DND-41 (cell line): ENCODE results near the gene TERB2.
"Not testable (repeated sequence)": the region's sequence is repeated elsewhere in the genome, so short reads cannot be mapped to it uniquely, and the experiment has no call there.

Source experiments
- ATAC-seq: fragments of 200-7000 bp; cut with Tn5 transposase; 3 replicates; pipeline ENCODE4 v1.9.1; 2021; ENCODE audit warnings: low read depth; ENCODE audit not compliant: insufficient read depth
- DNase-seq: peaks from one replicate; pipeline ENCODE4 v3.0.0-alpha.2; 2020
- H2AFZ ChIP-seq: 2 replicates; pipeline ENCODE4 v1.6.0; 2012; ENCODE audit warnings: low read depth, low read length
- H3K27ac ChIP-seq: 2 replicates; pipeline ENCODE4 v1.5.1; 2012; ENCODE audit warnings: low read length, inconsistent platforms
- H3K27me3 ChIP-seq: fragments of 200-600 bp; sonication (generic); 2 replicates; pipeline ENCODE4 v1.6.0; 2012; ENCODE audit warnings: low read length, mild to moderate bottlenecking, inconsistent platforms; ENCODE audit not compliant: insufficient read depth, poor library complexity
- H3K36me3 ChIP-seq: 2 replicates; pipeline ENCODE4 v1.5.1; 2012; ENCODE audit warnings: low read length, inconsistent platforms; ENCODE audit not compliant: insufficient read depth
- H3K4me1 ChIP-seq: 2 replicates; pipeline ENCODE4 v1.5.1; 2012; ENCODE audit warnings: mild to moderate bottlenecking, low read length; ENCODE audit not compliant: insufficient read depth
- H3K4me2 ChIP-seq: 2 replicates; pipeline ENCODE4 v1.6.0; 2012; ENCODE audit warnings: mild to moderate bottlenecking, moderate library complexity, low read length, inconsistent platforms; ENCODE audit not compliant: insufficient read depth
- H3K4me3 ChIP-seq, 2 experiments: fragments of 200-600 bp in 1 of 2; shearing (Covaris generic) in 1 of 2; 2 replicates each; pipeline ENCODE4 v1.5.1; 2012 to 2016; ENCODE audit warnings: inconsistent platforms in 2 of 2, low read length in 2 of 2, mild to moderate bottlenecking in 2 of 2, low read depth in 1 of 2, moderate library complexity in 1 of 2
- H3K79me2 ChIP-seq: 2 replicates; pipeline ENCODE4 v1.6.0; 2012; ENCODE audit warnings: low read length, inconsistent platforms; ENCODE audit not compliant: insufficient read depth
- H3K9ac ChIP-seq: 2 replicates; pipeline ENCODE4 v1.6.0; 2012; ENCODE audit warnings: low read depth, mild to moderate bottlenecking, inconsistent platforms, low read length, moderate library complexity
- H3K9me3 ChIP-seq: 2 replicates; pipeline ENCODE4 v1.5.1; 2012; ENCODE audit warnings: low read length, moderate library complexity, mild to moderate bottlenecking, inconsistent platforms; ENCODE audit not compliant: insufficient read depth, severe bottlenecking
- H4K20me1 ChIP-seq: 2 replicates; pipeline ENCODE4 v1.6.0; 2012; ENCODE audit warnings: low read length; ENCODE audit not compliant: insufficient read depth
- CTCF ChIP-seq: IDR thresholded peaks from 2 replicates; pipeline ENCODE4 v1.5.1; 2012; ENCODE audit warnings: borderline replicate concordance, low read length, moderate library complexity, mild to moderate bottlenecking; ENCODE audit not compliant: poor library complexity, severe bottlenecking; ENCODE audit errors: extremely low read depth
- EZH2 ChIP-seq: IDR thresholded peaks from 3 replicates; pipeline ENCODE4 v1.6.1; 2012; ENCODE audit warnings: borderline replicate concordance, low read depth, mild to moderate bottlenecking, moderate library complexity, low read length, inconsistent platforms; ENCODE audit not compliant: severe bottlenecking

The TERB2 gene

DNA sequence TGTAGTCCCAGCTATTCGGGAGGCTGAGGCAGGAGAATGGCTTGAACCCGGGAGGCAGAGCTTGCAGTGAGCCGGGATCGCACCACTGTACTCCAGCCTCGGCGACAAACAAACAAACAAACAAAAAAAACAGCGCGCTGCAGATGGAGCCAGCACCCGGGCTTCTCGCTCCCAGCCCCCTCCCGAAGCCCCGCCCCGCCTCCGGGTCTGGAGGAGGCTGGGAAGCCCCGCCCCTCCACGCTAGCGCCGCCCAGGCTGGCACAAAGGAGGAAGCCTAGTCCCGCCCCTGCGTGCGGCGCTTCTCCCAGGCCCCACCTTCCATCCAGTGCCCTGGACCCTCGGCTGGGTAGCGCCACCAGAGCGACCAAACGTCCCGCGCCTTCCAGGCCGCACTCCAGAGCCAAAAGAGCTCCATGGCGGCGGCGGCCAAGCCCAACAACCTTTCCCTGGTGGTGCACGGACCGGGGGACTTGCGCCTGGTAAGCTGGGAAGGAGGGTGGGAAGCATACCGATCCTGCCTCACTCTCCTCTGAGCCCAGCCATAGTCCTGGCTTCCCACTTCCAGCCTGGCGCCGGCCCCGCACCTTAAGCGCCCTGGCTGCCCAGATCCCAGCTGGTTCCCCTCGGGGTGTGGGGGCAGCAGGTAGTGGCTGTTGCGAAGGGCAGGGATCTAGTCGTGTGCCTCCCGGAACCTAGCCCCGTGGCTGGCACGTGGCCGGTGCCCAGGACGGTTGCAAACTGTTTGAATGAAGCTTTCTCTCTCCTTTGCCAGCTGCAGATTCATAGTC lies 66.6 kb downstream of the TERB2 start, which contains the start of gene SORD:
Gene SORD (plus strand): TSS at position 325 of the 788 bp plus-strand sequence. CDS start 89 bp downstream, at position 414.
- H3K27me3 ChIP-seq = no peaks in the 10 kb centered on the region
- H3K4me1 ChIP-seq = peaks cover 48% of the 10 kb centered on the region
- peaks cover 10% of the 10 kb centered on the region for H3K36me3 ChIP-seq
- TF ChIP-seq CTCF (no peak), EZH2 (no peak)
- peaks cover 36% of the 10 kb centered on the region for H3K79me2 ChIP-seq
- H3K4me2 ChIP-seq = peak within 1 kb of the TSS; percentile 97
- H2AFZ ChIP-seq = peak within 1 kb of the TSS; percentile 99
- H4K20me1 ChIP-seq = no peaks in the 10 kb centered on the region
- H3K27ac ChIP-seq = peak within 1 kb of the TSS; percentile 76
- H3K9me3 ChIP-seq = no peaks in the 10 kb centered on the region
- ATAC-seq (peak; percentile 98), DNase-seq (peak; percentile 92)
- H3K9ac ChIP-seq = peak within 1 kb of the TSS; percentile 84
- peak within 1 kb of the TSS; percentile 52 to 81 for H3K4me3 ChIP-seq

DNA sequence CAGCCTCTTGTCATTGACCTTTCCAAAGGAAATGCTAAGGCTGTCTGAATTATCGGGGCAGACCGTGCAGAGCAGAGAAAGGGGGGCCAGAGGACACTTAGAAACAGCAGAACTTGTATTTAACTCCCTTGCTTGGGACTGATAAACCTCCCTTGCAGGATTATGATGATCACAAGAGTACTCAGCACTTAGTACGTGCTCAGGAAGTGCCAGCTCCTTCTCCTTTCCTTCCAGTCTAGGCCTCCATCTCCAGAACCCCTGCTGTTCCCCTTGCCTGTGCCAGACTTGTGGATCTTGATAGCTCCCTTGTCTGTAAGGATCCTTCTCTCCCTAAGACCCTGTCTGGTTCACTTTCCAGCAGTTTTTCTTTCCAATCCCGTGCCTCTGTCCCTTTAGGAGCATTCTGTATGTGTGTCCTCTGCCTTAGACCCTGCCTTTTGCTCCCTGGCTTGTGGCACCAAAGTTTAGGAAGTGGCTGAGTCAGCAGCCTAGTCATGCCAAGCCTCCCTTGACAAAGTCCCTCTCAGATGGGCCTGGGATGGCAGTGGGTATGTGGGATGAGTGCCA lies 67.3 kb downstream of the TERB2 start:
- Histone ChIP-seq H3K9ac (peak overlapping the region; percentile 84), H3K4me1 (peaks cover 48% of the 10 kb centered on the region), H4K20me1 (no peaks in the 10 kb centered on the region), H3K36me3 (peaks cover 11% of the 10 kb centered on the region), H3K79me2 (peaks cover 40% of the 10 kb centered on the region), H3K9me3 (no peaks in the 10 kb centered on the region), H3K27me3 (no peaks in the 10 kb centered on the region), H3K4me3 (peak overlapping the region; percentile 52 to 81), H3K27ac (peak overlapping the region; percentile 76), H3K4me2 (peak overlapping the region; percentile 97), H2AFZ (peak overlapping the region; percentile 99)
- ATAC-seq (peak; percentile 5; the same call in 1 of the 3 replicates), DNase-seq (peak; percentile 9)
- TF ChIP-seq EZH2 = no peak
- no peak for TF ChIP-seq CTCF

DNA sequence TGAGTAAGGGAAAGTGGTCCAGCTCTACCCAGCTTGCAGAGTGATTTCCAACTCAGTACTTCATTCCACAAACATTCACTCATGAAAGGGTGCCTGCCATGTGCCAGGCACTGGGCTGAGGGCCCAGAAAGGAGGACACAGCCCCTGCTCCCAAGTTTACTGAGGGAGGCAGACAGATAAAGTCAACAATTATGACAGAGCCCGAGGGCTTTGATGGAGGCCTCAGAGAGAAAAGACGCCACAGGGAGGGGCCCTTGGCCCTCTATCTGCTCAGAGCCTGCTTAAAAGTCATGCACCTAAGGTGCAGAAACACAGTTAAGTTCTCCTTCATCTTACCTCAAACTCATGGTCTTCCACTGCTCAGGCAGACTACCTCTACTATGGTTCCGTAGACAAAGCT lies 68.2 kb downstream of the TERB2 start:
- H3K27ac ChIP-seq, H3K9ac ChIP-seq, ATAC-seq, H2AFZ ChIP-seq, H3K9me3 ChIP-seq, H3K27me3 ChIP-seq, H3K4me3 ChIP-seq, DNase-seq, H4K20me1 ChIP-seq: not testable (repeated sequence)
- Histone ChIP-seq H3K4me1 (peaks cover 48% of the 10 kb centered on the region), H3K36me3 (peaks cover 20% of the 10 kb centered on the region), H3K4me2 (peak overlapping the region; percentile 41; the same call in 1 of the 2 replicates), H3K79me2 (peaks cover 47% of the 10 kb centered on the region)

DNA sequence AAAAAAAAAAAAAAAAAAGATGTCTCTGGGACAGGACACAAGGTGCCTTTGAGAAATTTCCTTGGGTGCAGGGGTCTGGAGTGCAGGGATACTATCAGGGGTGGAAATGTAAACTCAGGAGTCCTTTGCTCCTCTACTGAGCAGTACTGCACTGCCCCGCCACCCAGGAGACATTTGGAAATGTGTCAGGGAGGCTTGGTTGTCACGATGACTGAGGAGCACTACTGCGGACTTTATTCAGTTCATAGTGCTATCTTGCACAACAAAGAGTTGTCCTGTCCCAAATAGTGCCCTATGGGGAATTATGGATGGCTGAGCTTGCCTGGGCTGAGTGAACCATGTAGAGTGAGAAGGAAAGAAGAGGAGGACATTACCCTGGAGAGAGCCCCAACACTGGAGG lies 69.1 kb downstream of the TERB2 start:
- ATAC-seq = not testable (repeated sequence)

More for the DNA sequence above, 69.1 kb downstream of the TERB2 start:
- not testable (repeated sequence) for H3K9me3 ChIP-seq, H3K27me3 ChIP-seq, H4K20me1 ChIP-seq, H3K4me3 ChIP-seq, H3K27ac ChIP-seq, H3K9ac ChIP-seq, DNase-seq, H2AFZ ChIP-seq
- peaks cover 30% of the 10 kb centered on the region for H3K36me3 ChIP-seq
- H3K4me2 ChIP-seq = peak overlapping the region; percentile 41; the same call in 1 of the 2 replicates
- H3K79me2 ChIP-seq = peaks cover 54% of the 10 kb centered on the region
- H3K4me1 ChIP-seq = peaks cover 48% of the 10 kb centered on the region
